Cardiac muscle cell (in vitro differentiated cells and primary cell): Measurements from ENCODE around the gene AMZ1. TPM values are rescaled to one million over a fixed set of nuclear protein-coding genes. Genes with fewer than 3 reads are reported as not detected.

Experiments used
- DNase-seq, 2 donors: peaks; one replicate each; pipeline versions ENCODE4 v3.0.0 to v3.0.0-alpha.2; 2010 to 2017; ENCODE audit warnings: low read depth in 1 of 2, low spot score in 1 of 2
- H3K27ac ChIP-seq: fragments of 200-600 bp; sonication (generic); 2 replicates; pipeline ENCODE4 v1.5.1; 2016
- H3K27me3 ChIP-seq: fragments of 200-600 bp; sonication (generic); 2 replicates; pipeline ENCODE4 v1.6.0; 2016; ENCODE audit warnings: control low read depth
- H3K36me3 ChIP-seq: fragments of 200-600 bp; sonication (generic); 2 replicates; pipeline ENCODE4 v1.5.1; 2016; ENCODE audit warnings: control low read depth
- H3K4me1 ChIP-seq: fragments of 200-600 bp; sonication (generic); 2 replicates; pipeline ENCODE4 v1.8.1; 2017; ENCODE audit warnings: low read depth, mild to moderate bottlenecking, mixed run types
- H3K4me3 ChIP-seq: fragments of 200-600 bp; sonication (generic); 2 replicates; pipeline ENCODE4 v1.5.1; 2016; ENCODE audit warnings: mild to moderate bottlenecking
- H3K9me3 ChIP-seq: fragments of 200-600 bp; sonication (generic); 2 replicates; pipeline ENCODE4 v1.5.1; 2017; ENCODE audit warnings: low read depth, mild to moderate bottlenecking, control low read depth
- polyA plus RNA-seq: library from polyadenylated mRNA; unstranded; fragments of >200 nt; fragmentation: Nextera tagmentation; extraction: Ambion mirVana; gene quantifications from 2 replicates; pipeline ENCODE4 v1.2.1, GENCODE V29; 2016
- total RNA-seq: library from RNA; depleted of rRNA; stranded (reverse); fragments of >200 nt; gene quantifications from 2 replicates; pipeline ENCODE4 v1.2.3, GENCODE V29; 2016
- TF ChIP-seq, protein P1 (sequence below): IDR thresholded peaks from 2 replicates; pipeline ENCODE4 v1.5.1; 2012; ENCODE audit warnings: low read depth, mild to moderate bottlenecking, low read length

AMZ1 gene
- total and polyA plus RNA-seq, 2 experiments from 2014 or later: 0.80 to 1.6 TPM

DNA sequence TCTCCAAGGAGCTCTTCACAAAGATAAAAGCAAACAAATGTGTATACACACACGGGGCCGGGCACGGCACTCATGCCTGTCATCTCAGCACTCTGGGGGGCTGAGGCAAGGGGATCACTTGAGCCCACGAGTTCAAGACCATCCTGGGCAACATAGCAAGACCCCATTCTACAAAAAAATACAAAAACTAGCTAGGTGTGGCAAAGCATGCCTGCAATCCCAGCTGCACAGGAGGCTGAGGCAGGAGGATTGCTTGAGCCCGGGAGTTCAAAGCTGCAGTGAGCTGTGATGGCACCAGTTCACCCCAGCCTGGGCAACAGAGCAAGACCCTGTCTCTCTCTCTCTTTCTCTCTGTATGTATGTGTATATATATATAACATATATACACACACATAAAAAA lies 33.9 kb upstream of the AMZ1 start:
- Histone ChIP-seq H3K4me3 (no peak overlapping the region), H3K36me3 (peaks cover 34% of the 10 kb centered on the region), H3K27ac (no peak overlapping the region), H3K27me3 (no peaks in the 10 kb centered on the region), H3K4me1 (no peaks in the 10 kb centered on the region), H3K9me3 (no peaks in the 10 kb centered on the region)
- DNase-seq: no peak
- TF ChIP-seq, protein P1, sequence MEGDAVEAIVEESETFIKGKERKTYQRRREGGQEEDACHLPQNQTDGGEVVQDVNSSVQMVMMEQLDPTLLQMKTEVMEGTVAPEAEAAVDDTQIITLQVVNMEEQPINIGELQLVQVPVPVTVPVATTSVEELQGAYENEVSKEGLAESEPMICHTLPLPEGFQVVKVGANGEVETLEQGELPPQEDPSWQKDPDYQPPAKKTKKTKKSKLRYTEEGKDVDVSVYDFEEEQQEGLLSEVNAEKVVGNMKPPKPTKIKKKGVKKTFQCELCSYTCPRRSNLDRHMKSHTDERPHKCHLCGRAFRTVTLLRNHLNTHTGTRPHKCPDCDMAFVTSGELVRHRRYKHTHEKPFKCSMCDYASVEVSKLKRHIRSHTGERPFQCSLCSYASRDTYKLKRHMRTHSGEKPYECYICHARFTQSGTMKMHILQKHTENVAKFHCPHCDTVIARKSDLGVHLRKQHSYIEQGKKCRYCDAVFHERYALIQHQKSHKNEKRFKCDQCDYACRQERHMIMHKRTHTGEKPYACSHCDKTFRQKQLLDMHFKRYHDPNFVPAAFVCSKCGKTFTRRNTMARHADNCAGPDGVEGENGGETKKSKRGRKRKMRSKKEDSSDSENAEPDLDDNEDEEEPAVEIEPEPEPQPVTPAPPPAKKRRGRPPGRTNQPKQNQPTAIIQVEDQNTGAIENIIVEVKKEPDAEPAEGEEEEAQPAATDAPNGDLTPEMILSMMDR: no peak

DNA sequence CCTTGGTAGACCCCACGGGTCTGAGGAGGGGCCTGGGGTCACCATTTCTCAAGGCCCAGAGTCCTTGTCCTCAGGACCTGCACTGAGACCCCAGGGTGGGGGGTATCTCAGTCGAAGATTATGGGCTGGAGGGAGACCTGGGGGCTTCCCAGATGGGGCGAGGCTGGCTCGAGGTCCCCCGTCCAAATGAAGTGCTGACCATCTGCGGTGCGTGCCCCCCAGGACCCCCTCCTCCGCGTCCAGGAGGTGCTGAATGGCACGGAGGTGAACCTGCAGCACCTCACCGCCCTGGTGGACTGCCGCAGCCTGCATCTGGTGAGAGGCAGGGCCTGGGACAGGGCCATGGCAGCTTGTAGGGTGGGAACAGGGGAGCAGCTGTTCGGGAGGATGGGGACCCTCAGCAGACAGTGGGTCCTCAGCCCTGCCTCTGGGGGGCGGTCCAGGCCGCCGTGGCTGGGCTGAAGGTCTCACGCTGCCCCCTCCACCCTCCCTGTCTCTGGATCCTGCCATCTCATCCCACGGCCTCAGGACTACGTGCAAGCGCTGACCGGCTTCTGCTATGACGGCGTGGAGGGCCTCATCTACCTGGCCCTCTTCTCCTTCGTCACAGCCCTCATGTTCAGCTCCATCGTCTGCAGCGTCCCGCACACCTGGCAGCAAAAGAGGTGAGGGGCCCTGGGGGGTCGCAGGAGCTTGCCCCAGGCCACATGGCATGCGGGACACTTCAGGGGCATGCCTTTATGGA lies 32.0 kb upstream of the AMZ1 start:
- Histone ChIP-seq H3K4me3 (no peak overlapping the region), H3K27ac (no peak overlapping the region), H3K27me3 (no peaks in the 10 kb centered on the region), H3K36me3 (peaks cover 31% of the 10 kb centered on the region), H3K9me3 (no peaks in the 10 kb centered on the region), H3K4me1 (no peaks in the 10 kb centered on the region)
- DNase-seq: no peak
- TF ChIP-seq, protein P1: no peak

DNA sequence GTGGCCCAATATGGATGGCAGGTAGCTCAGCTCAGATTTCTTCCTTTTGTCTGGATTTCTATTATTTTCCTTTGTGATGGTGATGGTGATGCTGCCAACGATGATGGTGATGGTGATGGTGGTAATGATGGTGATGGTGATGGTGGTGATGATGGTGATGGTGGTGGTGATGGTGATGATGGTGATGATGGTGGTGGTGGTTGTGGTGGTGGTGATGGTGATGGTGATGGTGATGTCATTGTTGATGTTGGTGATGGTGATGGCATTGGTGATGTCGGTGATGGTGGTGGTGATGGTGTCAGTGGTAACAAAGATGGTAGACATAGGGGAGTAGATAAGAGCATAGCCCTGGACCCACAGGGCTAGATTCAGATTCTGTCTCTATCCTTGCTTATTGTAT lies 30.8 kb upstream of the AMZ1 start:
- no peak overlapping the region for H3K4me3 ChIP-seq
- TF ChIP-seq, protein P1: no peak
- no peaks in the 10 kb centered on the region for H3K27me3 ChIP-seq
- no peaks in the 10 kb centered on the region for H3K9me3 ChIP-seq
- H3K4me1 ChIP-seq: no peaks in the 10 kb centered on the region
- DNase-seq: no peak
- H3K36me3 ChIP-seq: peaks cover 23% of the 10 kb centered on the region
- no peak overlapping the region for H3K27ac ChIP-seq

DNA sequence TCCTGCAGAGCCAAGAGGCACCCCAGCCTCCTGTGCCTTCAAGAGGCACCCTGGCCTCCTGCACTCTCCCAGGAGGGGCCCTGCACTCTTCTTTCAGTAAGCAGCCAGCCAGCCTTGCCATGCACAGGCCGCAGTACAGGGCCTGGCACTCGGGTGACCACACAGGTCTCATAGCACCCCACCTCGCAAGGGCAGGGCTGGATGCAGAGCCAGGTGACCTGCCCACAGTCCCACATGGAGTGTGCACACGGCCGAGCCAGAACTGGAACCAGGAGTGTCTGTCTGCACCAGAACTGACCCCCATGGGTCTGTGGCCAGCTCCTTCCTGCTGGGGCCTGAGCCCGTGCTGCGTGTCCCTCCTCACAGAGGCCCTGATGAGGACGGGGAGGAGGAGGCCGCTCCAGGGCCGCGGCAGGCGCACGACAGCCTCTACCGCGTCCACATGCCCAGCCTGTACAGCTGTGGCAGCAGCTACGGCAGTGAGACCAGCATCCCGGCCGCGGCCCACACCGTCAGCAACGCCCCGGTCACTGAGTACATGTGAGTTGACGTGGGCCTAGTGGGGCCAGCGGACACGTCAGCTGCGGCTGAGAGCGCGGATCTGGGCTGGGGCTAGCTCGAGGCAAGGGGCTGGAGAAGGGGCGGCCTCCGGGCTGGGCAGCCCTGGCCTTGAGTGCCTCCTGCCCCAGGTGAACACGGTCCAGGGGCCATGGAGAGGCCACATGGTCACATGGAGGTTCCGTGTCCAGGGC lies 29.9 kb upstream of the AMZ1 start:
- no peak overlapping the region for H3K27ac ChIP-seq
- H3K4me3 ChIP-seq: no peak overlapping the region
- no peak for DNase-seq
- no peaks in the 10 kb centered on the region for H3K27me3 ChIP-seq
- H3K9me3 ChIP-seq: no peaks in the 10 kb centered on the region
- TF ChIP-seq, protein P1: no peak
- H3K4me1 ChIP-seq: no peaks in the 10 kb centered on the region
- H3K36me3 ChIP-seq: peaks cover 22% of the 10 kb centered on the region

DNA sequence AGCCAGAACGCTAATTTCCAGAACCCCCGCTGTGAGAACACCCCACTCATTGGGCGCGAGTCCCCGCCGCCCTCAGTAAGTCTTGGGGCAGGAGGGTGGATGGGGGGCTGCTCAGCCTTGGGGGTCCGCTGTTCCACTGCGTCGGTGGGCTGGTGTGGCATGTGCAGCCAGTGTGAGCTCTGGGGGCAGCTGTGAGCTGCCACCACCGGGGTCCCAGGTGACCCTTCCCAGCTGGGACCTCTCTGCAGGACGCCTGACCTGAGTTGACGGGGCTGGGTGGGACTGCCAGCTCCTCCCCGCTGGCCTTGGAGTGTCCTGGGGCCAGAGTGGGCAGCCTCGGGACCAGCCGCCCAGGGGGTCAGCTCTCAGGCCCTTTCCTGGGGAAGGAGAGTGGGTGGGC lies 29.1 kb upstream of the AMZ1 start:
- Histone ChIP-seq H3K36me3 (peaks cover 14% of the 10 kb centered on the region), H3K27me3 (no peaks in the 10 kb centered on the region), H3K4me1 (no peaks in the 10 kb centered on the region), H3K9me3 (no peaks in the 10 kb centered on the region), H3K27ac (no peak overlapping the region), H3K4me3 (no peak overlapping the region)
- DNase-seq: no peak
- TF ChIP-seq, protein P1: no peak
